Choroid plexus epithelial cell (primary cell): ENCODE results near the gene TMEFF2.

ENCODE experiments used
- DNase-seq: peaks from one replicate; pipeline ENCODE4 v3.0.0-alpha.2; 2010; ENCODE audit warnings: low read depth
- H3K4me3 ChIP-seq: 2 replicates; pipeline ENCODE4 v1.5.1; 2011; ENCODE audit warnings: low read depth, mild to moderate bottlenecking, control low read depth, low read length, moderate library complexity
- TF ChIP-seq, protein P1 (sequence below): conservative IDR thresholded peaks from 2 replicates; pipeline ENCODE4 v1.5.1; 2011; ENCODE audit warnings: low read depth, mild to moderate bottlenecking, control low read depth, inconsistent platforms, low read length, moderate library complexity

The TMEFF2 gene

DNA sequence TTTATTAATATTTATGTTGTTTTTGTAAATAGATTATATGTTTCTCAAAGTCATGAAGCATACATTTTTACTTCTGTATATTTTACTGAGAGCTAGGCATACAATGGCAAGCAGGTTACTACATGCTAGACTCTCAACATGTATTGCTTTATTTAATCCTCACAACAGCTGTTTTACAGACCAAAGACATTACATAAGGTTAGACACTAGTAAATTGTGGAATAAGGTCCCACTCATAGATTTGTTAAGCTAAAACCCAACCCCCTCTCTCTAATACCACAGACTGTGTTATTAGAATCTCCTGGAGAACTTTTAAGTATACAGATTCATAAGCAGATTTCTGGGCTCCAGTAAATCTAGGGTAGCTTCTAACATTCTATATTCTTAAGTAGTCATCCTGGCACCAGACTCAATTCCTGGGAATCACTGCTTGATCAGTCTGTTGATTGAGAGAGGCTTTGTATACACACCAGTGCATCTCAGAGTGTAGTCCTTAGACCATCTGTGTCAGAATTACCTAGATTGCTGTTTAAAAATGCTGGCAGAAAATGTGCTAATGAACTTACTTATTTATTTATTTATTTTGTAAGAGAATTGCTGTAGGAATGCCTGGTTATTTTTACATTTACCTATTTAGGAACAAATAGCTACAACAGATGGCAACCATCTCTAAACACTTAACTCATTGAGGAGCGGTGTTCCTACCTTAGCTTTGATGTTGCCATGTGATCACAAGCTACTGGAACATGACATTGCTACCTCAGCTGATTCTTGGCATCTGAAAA, 194.3 kb downstream of the TMEFF2 start:
- H3K4me3 ChIP-seq, result no peak overlapping the region
- TF ChIP-seq, protein P1, sequence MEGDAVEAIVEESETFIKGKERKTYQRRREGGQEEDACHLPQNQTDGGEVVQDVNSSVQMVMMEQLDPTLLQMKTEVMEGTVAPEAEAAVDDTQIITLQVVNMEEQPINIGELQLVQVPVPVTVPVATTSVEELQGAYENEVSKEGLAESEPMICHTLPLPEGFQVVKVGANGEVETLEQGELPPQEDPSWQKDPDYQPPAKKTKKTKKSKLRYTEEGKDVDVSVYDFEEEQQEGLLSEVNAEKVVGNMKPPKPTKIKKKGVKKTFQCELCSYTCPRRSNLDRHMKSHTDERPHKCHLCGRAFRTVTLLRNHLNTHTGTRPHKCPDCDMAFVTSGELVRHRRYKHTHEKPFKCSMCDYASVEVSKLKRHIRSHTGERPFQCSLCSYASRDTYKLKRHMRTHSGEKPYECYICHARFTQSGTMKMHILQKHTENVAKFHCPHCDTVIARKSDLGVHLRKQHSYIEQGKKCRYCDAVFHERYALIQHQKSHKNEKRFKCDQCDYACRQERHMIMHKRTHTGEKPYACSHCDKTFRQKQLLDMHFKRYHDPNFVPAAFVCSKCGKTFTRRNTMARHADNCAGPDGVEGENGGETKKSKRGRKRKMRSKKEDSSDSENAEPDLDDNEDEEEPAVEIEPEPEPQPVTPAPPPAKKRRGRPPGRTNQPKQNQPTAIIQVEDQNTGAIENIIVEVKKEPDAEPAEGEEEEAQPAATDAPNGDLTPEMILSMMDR, result no peak
- no peak for DNase-seq

DNA sequence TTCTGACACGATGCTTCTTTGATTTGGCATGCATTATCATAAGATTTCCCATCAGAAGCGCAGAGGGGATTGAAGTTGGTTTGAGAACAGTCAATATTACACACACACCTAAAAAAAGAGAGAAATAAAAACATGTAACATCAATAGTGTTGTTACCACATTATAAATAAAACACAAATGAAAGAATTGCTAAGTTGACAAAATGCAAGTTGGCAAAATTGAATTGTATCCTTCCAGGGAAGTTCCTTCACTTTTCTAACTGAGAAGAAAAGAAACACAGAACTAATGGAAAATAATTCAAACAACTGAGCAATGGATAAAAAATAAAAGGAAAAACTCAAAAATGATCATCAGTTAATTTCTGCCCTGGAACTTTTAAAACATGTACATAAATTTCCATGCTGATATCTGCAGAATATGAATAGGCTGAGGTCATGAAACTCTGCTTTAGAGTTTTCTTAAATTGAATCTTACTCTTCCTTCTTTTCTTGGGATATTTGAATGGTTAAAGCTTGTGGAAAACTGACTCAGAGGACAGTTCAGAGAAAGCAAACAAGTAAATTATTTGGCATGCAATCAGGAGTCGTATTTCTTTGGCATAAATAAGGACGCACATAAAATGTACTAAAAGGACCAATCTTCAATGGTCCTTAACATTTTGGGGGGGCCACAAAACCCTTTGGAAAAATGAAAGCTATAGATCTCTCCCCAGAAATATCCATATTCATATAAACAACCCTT, 195.5 kb downstream of the TMEFF2 start:
- TF ChIP-seq, protein P1, result no peak
- DNase-seq, result no peak
- H3K4me3 ChIP-seq, result no peak overlapping the region

DNA sequence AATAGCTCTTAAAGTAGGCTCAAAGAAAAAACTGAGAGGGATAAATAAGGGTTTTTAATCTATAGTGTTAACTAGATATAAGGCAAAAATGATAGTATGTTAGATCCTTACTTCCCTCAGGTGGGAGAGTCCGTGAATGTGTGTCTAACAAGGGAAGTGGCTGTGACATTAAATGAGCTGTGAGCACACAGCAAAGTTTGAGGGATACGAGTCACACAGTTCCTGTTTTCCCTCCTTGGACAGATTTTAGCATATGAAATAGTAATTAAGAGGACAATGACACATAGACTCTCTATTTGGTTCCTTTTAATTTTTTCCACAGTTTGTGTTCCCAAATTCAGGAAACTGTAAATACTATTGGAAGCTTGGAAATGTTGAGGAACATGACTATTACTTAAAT, 199.4 kb downstream of the TMEFF2 start:
- TF ChIP-seq, protein P1, result no peak
- H3K4me3 ChIP-seq, result no peak overlapping the region
- DNase-seq, result no peak

DNA sequence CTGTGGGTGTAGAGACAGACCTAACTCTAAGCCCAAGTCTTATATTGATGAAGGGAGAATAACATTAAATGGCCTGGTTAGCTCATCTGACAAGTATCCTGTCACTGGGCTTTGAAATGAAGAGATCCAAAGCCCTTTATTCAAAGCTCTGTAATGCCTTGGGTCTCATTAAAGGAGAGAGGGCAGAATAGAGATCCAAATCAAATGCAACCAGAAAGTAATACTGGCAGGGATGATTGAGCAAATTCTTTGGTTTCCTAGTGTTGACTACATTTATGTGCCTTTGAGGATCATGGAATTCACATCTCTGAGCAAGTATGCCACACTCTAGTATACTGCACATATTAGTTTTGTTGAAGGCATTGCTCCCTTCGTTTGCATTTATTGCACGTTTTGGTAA, 200.0 kb downstream of the TMEFF2 start:
- TF ChIP-seq, protein P1, result no peak
- DNase-seq, result no peak
- no peak overlapping the region for H3K4me3 ChIP-seq

DNA sequence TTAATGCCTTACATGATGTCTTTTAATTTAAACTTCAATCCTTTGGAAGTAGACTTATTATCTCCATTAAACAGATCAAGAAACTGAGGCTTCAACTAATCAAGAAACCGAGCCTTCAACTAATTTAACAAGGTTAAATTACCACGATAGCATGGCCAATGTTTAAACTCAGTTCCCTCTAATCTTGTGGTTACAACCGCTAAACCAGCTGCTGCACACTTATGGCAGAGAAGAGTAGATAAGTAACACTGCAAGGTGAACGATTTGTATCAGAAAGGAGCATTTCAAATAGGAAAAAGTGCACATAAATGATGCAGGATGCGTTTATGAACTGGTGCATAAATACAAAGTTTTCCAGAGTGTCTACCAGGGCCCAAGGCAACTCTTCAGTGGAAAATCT, 203.3 kb downstream of the TMEFF2 start:
- no peak for DNase-seq
- no peak overlapping the region for H3K4me3 ChIP-seq
- TF ChIP-seq, protein P1, result no peak

DNA sequence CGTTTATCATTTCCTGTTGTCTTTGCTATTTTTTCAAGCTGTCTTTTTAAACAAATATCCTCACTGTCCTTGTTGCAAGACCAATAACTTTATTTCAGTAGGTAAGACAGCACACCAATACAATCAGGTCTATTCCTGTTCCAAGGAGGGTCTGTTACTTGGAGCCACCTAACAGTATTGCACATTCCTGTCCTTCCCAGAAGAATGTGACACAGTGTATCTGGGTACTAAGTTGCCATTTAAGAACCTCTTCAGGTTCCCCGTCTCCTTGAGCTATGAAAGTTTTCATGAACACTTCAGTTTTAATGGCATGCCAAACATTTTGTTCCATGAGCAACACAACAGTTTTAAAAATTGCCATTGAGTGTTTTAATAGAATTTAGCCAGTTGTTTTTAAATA, 209.0 kb downstream of the TMEFF2 start:
- TF ChIP-seq, protein P1, result no peak
- H3K4me3 ChIP-seq, result no peak overlapping the region
- no peak for DNase-seq
